B cell (primary cell): ENCODE measurements around the gene RAB9A. TPM values are rescaled to one million over a fixed set of nuclear protein-coding genes. Genes with fewer than 3 reads are reported as not detected.
A peak's percentile ranks its signal among the peaks of the same experiment; 100 is the strongest.

Experiments
- ATAC-seq: fragments of 200-7000 bp; cut with Tn5 transposase; one replicate; pipeline ENCODE4 v1.10.0; 2021; ENCODE audit warnings: low read depth, mild to moderate bottlenecking, moderate number of reproducible peaks, moderate library complexity
- CTCF ChIA-PET: fragments of 350-600 bp; sonication (Branson Sonifier 250); formaldehyde crosslinking; loops from one replicate; lab custom pipeline; 2021; ENCODE audit warnings: antibody characterized with exemption, inconsistent platforms; lab: Charles Lee
- POLR2A ChIA-PET: fragments of 350-600 bp; sonication (Branson Sonifier 250); formaldehyde crosslinking; loops from one replicate; lab custom pipeline; 2021; ENCODE audit warnings: antibody characterized with exemption; lab: Charles Lee
- DNase-seq: peaks from one replicate; pipeline ENCODE4 v3.0.0; 2013
- H2AFZ ChIP-seq: 2 replicates; pipeline ENCODE4 v1.6.1; 2012; ENCODE audit warnings: mild to moderate bottlenecking, low read depth, low read length; ENCODE audit not compliant: insufficient read depth, poor library complexity, severe bottlenecking
- H3K27ac ChIP-seq, 2 donors: 1 replicate in 1 of 2; 2 replicates in 1 of 2; pipeline ENCODE4 v1.5.1; 2012 to 2013; ENCODE audit warnings: low read length in 2 of 2, mild to moderate bottlenecking in 2 of 2, moderate library complexity in 1 of 2
- H3K27me3 ChIP-seq, 4 experiments: fragments of 200-600 bp in 1 of 4; sonication (generic) in 1 of 4; replicated peaks in 1 of 4; 1 replicate in 2 of 4; 2 replicates in 2 of 4; pipeline versions ENCODE4 v1.6.1 to v1.7.0; 2013 to 2016; ENCODE audit warnings: low read length in 3 of 4, mild to moderate bottlenecking in 2 of 4, mixed read lengths in 1 of 4, moderate library complexity in 1 of 4; ENCODE audit not compliant: insufficient read depth in 4 of 4, control insufficient read depth in 3 of 4; ENCODE audit errors: control extremely low read depth in 1 of 4
- H3K36me3 ChIP-seq, 2 experiments: replicated peaks in 1 of 2; 1 replicate in 1 of 2; 2 replicates in 1 of 2; pipeline versions ENCODE4 v1.6.1 to v1.7.1; 2013; ENCODE audit warnings: low read length in 1 of 2; ENCODE audit not compliant: insufficient read depth in 2 of 2, control insufficient read depth in 1 of 2; ENCODE audit errors: control extremely low read depth in 1 of 2, extremely low read depth in 1 of 2
- H3K4me1 ChIP-seq, 2 donors: fragments of 200-600 bp in 1 of 2; sonication (generic) in 1 of 2; 1 replicate in 1 of 2; 2 replicates in 1 of 2; pipeline versions ENCODE4 v1.5.1 to v1.6.1; 2013 to 2017; ENCODE audit warnings: low read length in 2 of 2; ENCODE audit not compliant: control insufficient read depth in 2 of 2, insufficient read depth in 2 of 2
- H3K4me2 ChIP-seq: replicated peaks from 2 replicates; pipeline ENCODE3; 2012; ENCODE audit warnings: mild to moderate bottlenecking, low read depth, low read length; ENCODE audit not compliant: poor library complexity, severe bottlenecking
- H3K4me3 ChIP-seq, 5 experiments: fragments of 200-600 bp in 1 of 5; sonication (generic) in 1 of 5; 1 replicate in 3 of 5; 2 replicates in 2 of 5; pipeline versions ENCODE4 v1.5.1 to v1.7.0; 2011 to 2016; ENCODE audit warnings: low read length in 4 of 5, mild to moderate bottlenecking in 4 of 5, low read depth in 2 of 5, control low read depth in 1 of 5, moderate library complexity in 1 of 5; ENCODE audit not compliant: insufficient read depth in 1 of 5; ENCODE audit errors: control extremely low read depth in 1 of 5, extremely low read depth in 1 of 5
- H3K79me2 ChIP-seq: fragments of 200-600 bp; sonication (generic); one replicate; pipeline ENCODE4 v1.6.0; 2016; ENCODE audit warnings: low read length; ENCODE audit not compliant: control insufficient read depth, insufficient read depth
- H3K9ac ChIP-seq: fragments of 200-600 bp; sonication (generic); 2 replicates; pipeline ENCODE4 v1.6.1; 2017; ENCODE audit warnings: mild to moderate bottlenecking, low read length, moderate library complexity
- H3K9me3 ChIP-seq, 3 donors: one replicate each; pipeline versions ENCODE4 v1.6.1 to v1.7.1; 2013; ENCODE audit warnings: low read length in 2 of 3; ENCODE audit not compliant: control insufficient read depth in 2 of 3, insufficient read depth in 1 of 3; ENCODE audit errors: control extremely low read depth in 1 of 3
- H4K20me1 ChIP-seq: 2 replicates; pipeline ENCODE4 v1.6.0; 2012; ENCODE audit warnings: mild to moderate bottlenecking, low read length; ENCODE audit not compliant: insufficient read depth, control insufficient read depth, poor library complexity, severe bottlenecking
- H3K27ac Mint-ChIP-seq: one replicate; pipeline ENCODE4 v1.8.0; 2021; ENCODE audit warnings: mixed read lengths
- H3K27me3 Mint-ChIP-seq: one replicate; pipeline ENCODE4 v1.8.0; 2021; ENCODE audit warnings: mixed read lengths
- H3K4me1 Mint-ChIP-seq: one replicate; pipeline ENCODE4 v1.8.0; 2021; ENCODE audit warnings: mixed read lengths
- H3K4me3 Mint-ChIP-seq: one replicate; pipeline ENCODE4 v1.8.0; 2021; ENCODE audit warnings: mixed read lengths
- H3K9me3 Mint-ChIP-seq: one replicate; pipeline ENCODE4 v1.8.0; 2022; ENCODE audit warnings: mixed read lengths; ENCODE audit not compliant: insufficient read depth
- EZH2 ChIP-seq: IDR thresholded peaks from 2 replicates; pipeline ENCODE4 v1.6.1; 2012; ENCODE audit warnings: borderline replicate concordance, low read depth, mild to moderate bottlenecking, moderate library complexity, low read length; ENCODE audit not compliant: insufficient read depth, poor library complexity, severe bottlenecking
- WGBS: methylation state at CpG from one replicate; pipeline ENCODE4 v1.1.5; 2013; ENCODE audit warnings: missing lambda C conversion rate; ENCODE audit not compliant: insufficient coverage; 5-methylcytosine and 5-hydroxymethylcytosine counted together
- intact Hi-C: fragments of 100-400 bp; cut with micrococcal nuclease; formaldehyde crosslinking; loops from one replicate; pipeline ENCODE4 v1.10.0; 2022
- polyA plus RNA-seq: library from polyadenylated mRNA; depleted of rRNA; stranded (reverse); fragments of >200 nt; gene quantifications from 2 replicates; pipeline ENCODE4 v1.2.3, GENCODE V29; 2012
- total RNA-seq, 2 donors: library from RNA; stranded (reverse); fragments of 120-200 nt in 1 of 2; gene quantifications; 1 replicate in 1 of 2; 2 replicates in 1 of 2; pipeline versions ENCODE4 v1.2.3 to v1.2.4, GENCODE V29; 2013 to 2022
- TF ChIP-seq, protein P1 (sequence below): fragments of 200-600 bp; IDR thresholded peaks from one replicate; pipeline ENCODE4 v1.8.0; 2022; ENCODE audit warnings: antibody characterized with exemption, mild to moderate bottlenecking

RAB9A gene
- total and polyA plus RNA-seq, 2 donors (not counting 1 experiment from before 2014, with no cell fraction given): 11.9 to 16.7 TPM

DNA sequence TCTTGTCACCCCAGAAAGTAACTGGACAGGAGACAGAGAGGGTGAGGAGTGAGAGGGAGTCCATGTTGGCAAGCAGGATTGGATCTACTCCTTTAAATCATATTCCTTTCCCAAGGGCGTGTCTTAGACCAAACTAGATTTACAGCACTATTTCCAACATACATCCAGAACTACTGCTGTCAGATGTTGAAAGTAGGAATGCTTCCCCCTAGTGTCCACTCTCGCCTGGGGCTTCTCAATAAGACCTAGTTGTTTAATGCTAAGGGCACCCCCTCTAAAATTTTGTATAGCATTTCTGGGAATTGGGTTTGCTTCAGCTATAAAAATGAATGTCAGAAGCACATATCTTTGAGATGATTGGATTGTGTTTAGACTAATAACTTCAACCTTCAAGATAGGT lies 58.9 kb downstream of the RAB9A start:
- WGBS: no CpG with 5 or more reads among the region's 2 CpGs
- H3K27ac Mint-ChIP-seq: peak overlapping the region; percentile 53
- no peaks in the 10 kb centered on the region for H3K9me3 ChIP-seq
- H3K9ac ChIP-seq: no peak overlapping the region
- H3K79me2 ChIP-seq: peaks cover 15% of the 10 kb centered on the region
- no peak overlapping the region for H3K4me3 Mint-ChIP-seq
- peaks cover 26 to 27% of the 10 kb centered on the region in 2 donors for H3K4me1 ChIP-seq
- H3K27me3 ChIP-seq: no peaks in the 10 kb centered on the region
- H2AFZ ChIP-seq: no peak overlapping the region
- no peaks in the 10 kb centered on the region for H4K20me1 ChIP-seq
- H3K9me3 Mint-ChIP-seq: no peaks in the 10 kb centered on the region
- no peak overlapping the region for H3K4me3 ChIP-seq
- TF ChIP-seq, protein P1, sequence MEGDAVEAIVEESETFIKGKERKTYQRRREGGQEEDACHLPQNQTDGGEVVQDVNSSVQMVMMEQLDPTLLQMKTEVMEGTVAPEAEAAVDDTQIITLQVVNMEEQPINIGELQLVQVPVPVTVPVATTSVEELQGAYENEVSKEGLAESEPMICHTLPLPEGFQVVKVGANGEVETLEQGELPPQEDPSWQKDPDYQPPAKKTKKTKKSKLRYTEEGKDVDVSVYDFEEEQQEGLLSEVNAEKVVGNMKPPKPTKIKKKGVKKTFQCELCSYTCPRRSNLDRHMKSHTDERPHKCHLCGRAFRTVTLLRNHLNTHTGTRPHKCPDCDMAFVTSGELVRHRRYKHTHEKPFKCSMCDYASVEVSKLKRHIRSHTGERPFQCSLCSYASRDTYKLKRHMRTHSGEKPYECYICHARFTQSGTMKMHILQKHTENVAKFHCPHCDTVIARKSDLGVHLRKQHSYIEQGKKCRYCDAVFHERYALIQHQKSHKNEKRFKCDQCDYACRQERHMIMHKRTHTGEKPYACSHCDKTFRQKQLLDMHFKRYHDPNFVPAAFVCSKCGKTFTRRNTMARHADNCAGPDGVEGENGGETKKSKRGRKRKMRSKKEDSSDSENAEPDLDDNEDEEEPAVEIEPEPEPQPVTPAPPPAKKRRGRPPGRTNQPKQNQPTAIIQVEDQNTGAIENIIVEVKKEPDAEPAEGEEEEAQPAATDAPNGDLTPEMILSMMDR: peak; percentile 18
- TF ChIP-seq EZH2: no peak
- H3K27ac ChIP-seq: no peak overlapping the region
- ChIA-PET CTCF (interaction anchor here (0.9 to 3.4 kb wide), 8 partner anchors 9 to 284 kb away, joined by 3 to 10 read pairs (median 3); no protein-coding TSS in a partner anchor), POLR2A (interaction anchor here (1.1 kb wide), 1 partner anchor 89 kb away, joined by 3 read pairs; no protein-coding TSS in a partner anchor)
- ATAC-seq: peak; percentile 53
- peaks cover 0 to 49% of the 10 kb centered on the region in 2 experiments for H3K36me3 ChIP-seq
- H3K4me1 Mint-ChIP-seq: peaks cover 44% of the 10 kb centered on the region
- no peak overlapping the region for H3K4me2 ChIP-seq
- H3K27me3 Mint-ChIP-seq: no peaks in the 10 kb centered on the region
- DNase-seq: peak; percentile 56
- intact Hi-C loops: loop anchor here (2.0 kb wide), 1 partner anchor 13 kb away; the partner anchor contains the start of genes OFD1 and TRAPPC2

DNA sequence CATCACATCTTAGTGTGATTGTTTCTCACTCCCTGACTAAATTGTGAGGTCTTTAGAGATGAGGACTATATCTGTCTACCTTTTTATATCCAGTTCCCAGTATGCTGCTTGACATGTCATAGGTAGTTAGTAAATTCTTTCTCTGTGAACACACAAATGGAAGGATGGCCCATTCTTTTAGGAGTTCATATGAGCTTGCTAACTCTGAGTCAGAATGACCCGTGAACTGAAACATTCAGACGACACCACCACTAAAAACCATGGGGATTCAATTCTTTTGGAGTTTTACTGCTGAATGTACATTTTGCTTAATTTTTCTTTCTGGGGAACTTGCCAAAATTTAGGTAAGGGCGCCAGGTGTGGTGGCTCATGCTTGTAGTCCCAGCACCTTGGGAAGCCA lies 59.6 kb downstream of the RAB9A start:
- Histone ChIP-seq H3K9me3 (no peaks in the 10 kb centered on the region), H3K27me3 (no peaks in the 10 kb centered on the region), H3K9ac (no peak overlapping the region), H3K4me2 (no peak overlapping the region), H3K79me2 (peaks cover 11% of the 10 kb centered on the region), H3K36me3 (peaks cover 0 to 52% of the 10 kb centered on the region in 2 experiments), H3K4me3 (no peak overlapping the region), H4K20me1 (no peaks in the 10 kb centered on the region), H3K27ac (no peak overlapping the region), H2AFZ (no peak overlapping the region), H3K4me1 (peaks cover 26 to 28% of the 10 kb centered on the region in 2 donors)
- ATAC-seq (no peak), DNase-seq (no peak)
- POLR2A ChIA-PET: interaction anchor here (1.1 kb wide), 1 partner anchor 90 kb away, joined by 3 read pairs; no protein-coding TSS in a partner anchor
- no peak for TF ChIP-seq EZH2
- TF ChIP-seq, protein P1: no peak
- WGBS: no CpG with 5 or more reads among the region's 3 CpGs
- peaks cover 43% of the 10 kb centered on the region for H3K4me1 Mint-ChIP-seq
- no peak overlapping the region for H3K4me3 Mint-ChIP-seq
- peak overlapping the region; percentile 26 for H3K27ac Mint-ChIP-seq
- no peaks in the 10 kb centered on the region for H3K9me3 Mint-ChIP-seq
- CTCF ChIA-PET: interaction anchor here (0.9 to 3.4 kb wide), 8 partner anchors 9 to 284 kb away, joined by 3 to 10 read pairs (median 3); no protein-coding TSS in a partner anchor
- H3K27me3 Mint-ChIP-seq: no peaks in the 10 kb centered on the region
- intact Hi-C loops: loop anchor here (2.0 kb wide), 1 partner anchor 14 kb away; the partner anchor contains the start of genes OFD1 and TRAPPC2
